22Rv1 (cell line): ENCODE data around the gene CSNK1D.

Experiments used
- H3K27ac ChIP-seq: fragments of 450-650 bp; 2 replicates; pipeline ENCODE4 v1.5.1; 2017
- CTCF ChIP-seq: fragments of 450-650 bp; IDR thresholded peaks from 2 replicates; pipeline ENCODE4 v1.5.1; 2017; ENCODE audit warnings: mild to moderate bottlenecking
- ZFX ChIP-seq: fragments of 450-650 bp; IDR thresholded peaks from 2 replicates; pipeline ENCODE4 v1.6.1; 2017; ENCODE audit warnings: antibody characterized with exemption, borderline replicate concordance

CSNK1D gene

GRCh38 chr17:82243648-82244412 is 29.7 kb downstream of the CSNK1D start:
- H3K27ac ChIP-seq = peak overlapping the region; percentile 43; the same call in 1 of the 2 replicates
- TF ChIP-seq ZFX (no peak), CTCF (no peak)

GRCh38 chr17:82242977-82243647 is 30.4 kb downstream of the CSNK1D start:
- peak overlapping the region; percentile 43 for H3K27ac ChIP-seq
- no peak for TF ChIP-seq CTCF
- TF ChIP-seq ZFX = no peak

- no peak for TF ChIP-seq CTCF
- TF ChIP-seq ZFX = no peak
- H3K27ac ChIP-seq = peak overlapping the region; percentile 43
Observed at GRCh38 chr17:82242698-82242976, 30.9 kb downstream of the CSNK1D start.

GRCh38 chr17:82241926-82242697 is 31.4 kb downstream of the CSNK1D start:
- H3K27ac ChIP-seq = peak overlapping the region; percentile 43
- TF ChIP-seq CTCF (no peak), ZFX (no peak)

- peak overlapping the region; percentile 43; the same call in 1 of the 2 replicates for H3K27ac ChIP-seq
- TF ChIP-seq CTCF = no peak
- no peak for TF ChIP-seq ZFX
Observed at GRCh38 chr17:82241183-82241925, 32.1 kb downstream of the CSNK1D start.

- TF ChIP-seq ZFX = no peak
- no peak for TF ChIP-seq CTCF
- H3K27ac ChIP-seq = peak overlapping the region; percentile 43; the same call in 1 of the 2 replicates
Observed at GRCh38 chr17:82240506-82241182, 32.9 kb downstream of the CSNK1D start.
